GM18867 (cell line): ENCODE data around the gene B3GALT5.

ENCODE experiments used
- ATAC-seq: cut with Tn5 transposase; IDR thresholded peaks from one replicate; pipeline ENCODE4 v1.9.1; 2021; ENCODE audit warnings: mild to moderate bottlenecking, moderate library complexity; ENCODE audit not compliant: unreplicated experiment

Gene B3GALT5

GRCh38 chr21:39663742-39664492, 51.2 kb downstream of the B3GALT5 start:
- ATAC-seq = no peak

GRCh38 chr21:39664586-39664985, 51.8 kb downstream of the B3GALT5 start:
- ATAC-seq = no peak

DNA sequence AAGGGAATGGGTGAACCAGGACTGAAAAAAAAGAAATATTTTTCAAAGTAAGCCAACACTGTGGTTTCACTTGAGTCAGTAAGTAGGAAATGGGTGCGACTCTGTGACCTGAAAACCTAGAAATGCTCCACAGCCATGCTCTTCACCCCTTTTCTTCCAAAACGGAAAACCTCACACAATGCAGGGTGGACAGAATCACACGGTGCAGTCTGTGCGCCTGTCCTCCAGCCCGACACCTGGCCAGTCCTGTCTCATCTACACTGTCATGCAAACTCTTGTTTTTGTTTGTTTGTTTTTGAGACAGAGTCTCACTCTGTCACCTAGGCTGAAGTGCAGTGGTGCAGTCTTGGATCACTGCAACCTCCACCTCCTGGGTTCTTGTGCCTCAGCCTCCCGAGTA, 53.3 kb downstream of the B3GALT5 start:
- no peak for ATAC-seq

DNA sequence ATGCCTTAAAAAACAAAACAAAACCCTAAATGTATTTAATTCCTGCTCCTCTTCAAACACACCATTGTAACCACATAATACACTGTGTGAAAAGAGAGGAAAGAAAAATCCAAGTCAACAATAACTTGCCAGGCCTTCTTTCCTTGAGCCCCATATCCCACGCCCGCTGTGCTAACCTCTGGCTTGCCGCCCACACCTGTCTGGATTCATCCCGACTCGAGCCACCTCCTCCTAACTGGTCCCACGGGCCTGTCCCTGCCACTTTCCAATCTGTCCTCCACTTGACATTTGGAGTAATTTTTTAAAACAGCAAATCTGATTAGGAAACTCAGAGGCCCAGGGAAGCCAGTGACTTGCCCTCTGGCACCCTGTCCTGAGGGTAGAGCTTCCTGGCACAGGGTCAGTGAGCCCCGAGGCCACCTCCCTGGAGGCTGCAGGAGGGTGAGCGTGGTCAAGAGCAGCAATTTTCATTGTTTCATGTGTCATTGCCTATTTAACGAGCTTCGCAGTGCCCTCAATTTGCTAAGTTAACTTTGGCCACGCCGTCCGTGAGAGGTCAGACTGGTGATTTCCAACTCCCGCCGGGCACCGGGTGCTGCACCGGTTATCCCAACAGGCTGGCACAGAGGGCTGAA, 54.1 kb downstream of the B3GALT5 start:
- no peak for ATAC-seq

GRCh38 chr21:39667353-39667891, 54.7 kb downstream of the B3GALT5 start:
- no peak for ATAC-seq

- no peak for ATAC-seq
Measured at GRCh38 chr21:39668369-39668768, 55.6 kb downstream of the B3GALT5 start.

DNA sequence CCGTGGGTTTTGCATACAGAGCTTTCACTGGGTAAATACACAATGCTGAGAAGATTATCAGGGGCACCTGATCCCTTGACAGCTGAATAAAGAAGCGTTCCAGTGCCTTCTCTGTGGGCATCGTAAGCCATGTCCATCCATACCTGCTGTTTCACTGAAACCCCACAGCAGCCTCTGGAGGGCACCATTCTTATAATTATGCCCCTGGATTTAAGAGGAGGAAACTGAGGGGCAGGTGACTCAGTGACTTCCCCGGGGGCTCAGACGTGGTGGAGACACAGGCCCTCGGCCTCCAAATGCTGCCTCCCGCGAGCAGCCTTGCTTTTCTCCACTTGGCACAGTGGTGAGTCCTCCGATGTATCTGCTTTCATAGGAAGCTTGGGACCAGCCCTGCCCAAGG, 56.7 kb downstream of the B3GALT5 start:
- ATAC-seq = no peak

DNA sequence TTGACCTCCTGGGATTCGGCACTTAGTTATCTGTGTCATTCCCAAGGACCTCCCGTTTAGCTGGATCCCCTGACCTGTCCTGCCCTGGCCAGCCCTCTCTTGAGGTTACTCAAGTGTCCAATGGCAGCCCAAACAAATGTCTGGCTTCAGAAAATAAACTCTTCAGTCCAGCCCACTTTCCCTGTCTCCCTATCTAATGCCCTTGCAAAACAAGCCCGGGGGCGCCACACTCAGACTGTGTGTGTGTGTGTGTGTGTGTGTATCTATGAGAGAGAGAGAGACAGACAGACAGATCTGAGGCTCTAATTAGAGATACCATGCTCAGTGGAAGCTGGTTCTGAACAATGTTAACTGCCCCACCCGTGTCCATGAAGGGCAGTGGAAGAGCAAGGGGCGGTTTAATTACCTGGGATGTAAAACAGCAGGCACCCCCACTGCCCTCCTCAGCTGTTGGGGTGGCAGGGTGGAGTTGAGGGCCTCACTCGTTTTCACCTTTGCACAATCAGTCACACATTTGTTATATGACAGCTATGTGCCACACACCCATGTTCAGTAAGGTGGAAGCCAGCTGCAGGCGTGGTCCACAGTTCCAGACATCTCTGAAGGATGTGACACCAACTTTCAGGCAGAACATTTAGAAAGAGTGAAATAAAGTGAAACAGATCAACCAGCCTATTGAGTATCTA, 57.4 kb downstream of the B3GALT5 start:
- no peak for ATAC-seq

DNA sequence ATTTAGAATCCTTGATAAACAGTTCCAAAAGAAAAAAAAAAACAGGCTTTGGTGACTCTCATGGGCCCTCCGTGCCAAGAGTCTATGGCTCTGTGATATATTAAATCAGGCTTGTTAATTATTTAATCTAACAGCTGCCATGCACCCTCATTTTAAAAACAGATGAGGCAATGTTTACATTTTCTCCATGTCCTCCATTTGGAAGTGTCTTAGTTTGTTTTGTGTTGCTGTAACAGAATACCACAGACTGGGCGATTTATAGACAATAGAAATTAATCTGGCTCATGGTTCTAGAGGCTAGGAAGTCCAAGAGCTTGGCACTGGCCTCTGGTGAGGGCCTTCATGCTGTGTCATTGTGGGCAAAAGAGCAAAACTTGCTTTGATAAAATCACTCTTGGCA, 58.0 kb downstream of the B3GALT5 start:
- ATAC-seq = no peak

- no peak for ATAC-seq
Measured at GRCh38 chr21:39671986-39672385, 59.2 kb downstream of the B3GALT5 start.

DNA sequence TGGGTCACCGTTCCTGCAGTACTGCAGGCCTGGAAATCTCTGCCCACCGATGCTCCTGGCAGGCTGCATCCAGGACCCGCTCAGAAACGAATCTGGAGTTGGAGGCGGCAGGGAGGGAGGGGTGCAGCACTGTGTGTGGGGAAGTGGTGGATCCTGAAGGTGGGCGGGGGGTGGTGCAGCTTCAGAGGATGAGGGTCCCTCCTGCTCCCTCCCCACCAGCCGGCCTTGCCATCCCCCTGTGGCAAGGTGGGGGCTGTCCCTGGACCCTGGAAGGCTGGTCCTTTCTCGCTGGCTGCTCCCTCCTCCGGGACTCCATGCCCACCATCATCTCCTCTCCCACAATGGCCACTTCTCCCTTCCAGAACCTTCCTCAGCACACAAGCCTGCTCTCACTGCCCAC, 60.4 kb downstream of the B3GALT5 start:
- no peak for ATAC-seq

DNA sequence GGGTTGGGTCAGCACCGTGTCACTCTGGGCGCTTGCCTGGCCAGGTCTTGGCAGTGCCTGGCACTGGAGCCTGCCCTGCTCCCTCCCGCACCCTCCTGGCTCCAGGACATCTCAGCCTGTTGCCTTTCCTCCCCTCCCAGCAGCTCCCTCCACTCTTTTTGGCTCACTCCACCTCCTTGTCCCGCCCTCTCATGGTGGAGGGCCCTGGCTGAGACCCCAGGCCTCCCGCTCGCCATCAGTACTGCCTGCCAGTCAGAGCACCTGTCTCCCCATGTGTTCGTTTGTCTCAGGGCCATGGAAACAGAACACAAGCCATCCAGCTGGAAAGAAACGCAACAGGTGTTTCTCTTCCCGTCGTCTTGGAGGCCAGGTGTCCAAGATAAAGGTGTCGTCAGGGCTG, 61.0 kb downstream of the B3GALT5 start:
- no peak for ATAC-seq

DNA sequence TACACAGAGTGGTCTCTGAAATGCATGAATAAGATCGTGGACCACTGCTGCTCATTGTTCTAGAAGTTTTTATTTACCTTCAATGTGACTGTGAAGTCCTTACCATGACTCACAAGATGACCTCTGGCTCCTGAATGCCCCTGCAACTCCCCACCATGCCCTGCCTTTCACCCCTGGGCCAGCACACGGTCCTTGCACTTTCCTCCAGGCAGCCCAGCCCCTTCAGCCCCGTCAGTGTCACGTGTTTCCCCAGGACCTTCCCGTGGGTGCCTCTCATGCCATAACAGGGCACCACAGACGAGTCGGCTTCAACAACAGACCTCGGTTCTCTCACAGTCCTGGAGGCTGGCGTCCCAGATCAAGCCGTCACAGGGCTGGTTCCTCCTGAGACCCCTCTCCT, 62.1 kb downstream of the B3GALT5 start:
- ATAC-seq = no peak

DNA sequence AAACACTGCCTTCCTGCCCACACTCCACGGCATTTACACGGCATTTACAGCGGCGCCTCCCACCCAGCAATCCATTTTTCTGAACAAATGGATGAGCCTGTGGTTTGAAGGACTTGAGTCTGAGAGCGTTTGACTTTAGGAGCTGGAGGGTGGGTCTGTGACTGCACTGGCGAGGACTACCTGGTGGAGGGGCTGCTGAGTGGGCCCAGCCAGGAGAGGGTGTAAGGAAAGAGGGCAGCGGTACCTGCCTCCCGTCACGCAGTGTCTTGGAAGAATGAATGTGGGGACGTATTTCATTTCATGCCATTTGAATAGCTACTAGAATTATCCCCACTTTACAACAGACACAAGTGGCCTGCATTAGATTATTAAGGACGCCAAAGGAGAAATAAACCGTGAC, 62.9 kb downstream of the B3GALT5 start:
- no peak for ATAC-seq

GRCh38 chr21:39675993-39676661, 63.4 kb downstream of the B3GALT5 start:
- peak; percentile 90 for ATAC-seq

GRCh38 chr21:39680216-39680615, 67.5 kb downstream of the B3GALT5 start:
- ATAC-seq = no peak

GRCh38 chr21:39681257-39681656, 68.5 kb downstream of the B3GALT5 start:
- no peak for ATAC-seq

DNA sequence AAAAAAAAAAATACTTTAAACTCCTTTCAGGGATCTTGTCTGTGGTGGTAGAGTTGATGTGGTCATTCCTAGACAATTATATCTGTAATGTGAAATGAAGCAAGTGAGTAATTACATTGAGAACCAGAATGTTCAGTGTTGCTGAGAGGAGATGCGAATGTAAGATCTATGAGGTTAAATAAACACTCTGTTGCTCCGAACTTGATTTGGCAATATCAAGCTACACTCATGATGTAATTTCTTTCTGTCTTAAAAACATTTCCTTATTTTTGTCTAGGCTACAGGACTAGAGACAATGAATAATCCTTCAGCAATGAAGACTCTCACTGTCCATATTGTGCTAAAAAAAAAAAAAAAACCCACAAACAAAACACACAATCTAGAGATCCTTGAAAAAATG, 69.1 kb downstream of the B3GALT5 start:
- ATAC-seq = no peak

GRCh38 chr21:39685236-39685635, 72.5 kb downstream of the B3GALT5 start:
- no peak for ATAC-seq

DNA sequence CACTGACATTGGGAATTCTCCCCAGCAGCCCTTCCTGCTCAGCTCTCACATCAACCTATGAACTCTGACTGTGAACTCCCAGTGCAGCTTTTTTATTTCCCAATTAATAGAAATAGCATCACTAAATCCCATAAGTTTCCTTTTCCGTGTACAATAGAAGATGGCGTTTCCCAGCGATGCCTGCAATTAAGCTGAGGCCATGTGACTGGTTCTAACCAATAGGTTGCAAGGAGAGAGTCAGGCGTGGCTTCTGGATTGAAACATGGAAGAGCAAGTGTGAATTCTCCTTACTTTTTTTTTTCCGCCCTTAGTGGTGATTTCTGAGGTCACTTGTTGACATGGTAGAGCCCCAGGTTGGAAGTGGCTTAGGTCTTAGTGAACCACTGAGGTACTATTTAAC, 73.3 kb downstream of the B3GALT5 start:
- ATAC-seq = no peak
